HG03175 (cell line): ENCODE results near the gene ARAF.
"Not testable (repeated sequence)": the region's sequence is repeated elsewhere in the genome, so short reads cannot be mapped to it uniquely, and the experiment has no call there.

Experiments
- ATAC-seq: cut with Tn5 transposase; IDR thresholded peaks from one replicate; pipeline ENCODE4 v1.9.1; 2021; ENCODE audit warnings: mild to moderate bottlenecking, moderate library complexity; ENCODE audit not compliant: unreplicated experiment

The ARAF gene

GRCh38 chrX:47560934-47561658 lies at the start of gene ARAF:
Gene ARAF (plus strand): TSS chrX:47561205. CDS start chrX:47562968, 1,763 bp downstream.
- peak; percentile 94 for ATAC-seq

DNA sequence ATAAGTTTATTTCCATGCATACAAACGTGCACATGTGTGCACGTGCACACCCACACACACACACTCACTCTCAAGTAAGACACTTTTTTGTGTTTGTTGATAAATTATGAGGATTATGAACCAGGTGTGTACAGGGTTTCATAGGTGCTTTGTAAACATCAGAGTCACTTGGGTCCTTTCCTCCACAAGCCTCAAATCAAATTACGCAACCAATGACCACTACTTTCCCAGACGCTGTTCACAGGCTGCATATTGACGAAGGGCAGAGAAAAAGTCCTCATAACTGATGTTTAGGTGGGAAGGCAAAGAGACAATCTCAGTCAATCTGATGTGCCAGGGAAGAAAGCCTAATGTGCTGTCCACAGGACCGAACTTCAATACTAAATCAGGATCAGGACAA lies 48.6 kb upstream of the ARAF start:
- ATAC-seq, result not testable (repeated sequence)

DNA sequence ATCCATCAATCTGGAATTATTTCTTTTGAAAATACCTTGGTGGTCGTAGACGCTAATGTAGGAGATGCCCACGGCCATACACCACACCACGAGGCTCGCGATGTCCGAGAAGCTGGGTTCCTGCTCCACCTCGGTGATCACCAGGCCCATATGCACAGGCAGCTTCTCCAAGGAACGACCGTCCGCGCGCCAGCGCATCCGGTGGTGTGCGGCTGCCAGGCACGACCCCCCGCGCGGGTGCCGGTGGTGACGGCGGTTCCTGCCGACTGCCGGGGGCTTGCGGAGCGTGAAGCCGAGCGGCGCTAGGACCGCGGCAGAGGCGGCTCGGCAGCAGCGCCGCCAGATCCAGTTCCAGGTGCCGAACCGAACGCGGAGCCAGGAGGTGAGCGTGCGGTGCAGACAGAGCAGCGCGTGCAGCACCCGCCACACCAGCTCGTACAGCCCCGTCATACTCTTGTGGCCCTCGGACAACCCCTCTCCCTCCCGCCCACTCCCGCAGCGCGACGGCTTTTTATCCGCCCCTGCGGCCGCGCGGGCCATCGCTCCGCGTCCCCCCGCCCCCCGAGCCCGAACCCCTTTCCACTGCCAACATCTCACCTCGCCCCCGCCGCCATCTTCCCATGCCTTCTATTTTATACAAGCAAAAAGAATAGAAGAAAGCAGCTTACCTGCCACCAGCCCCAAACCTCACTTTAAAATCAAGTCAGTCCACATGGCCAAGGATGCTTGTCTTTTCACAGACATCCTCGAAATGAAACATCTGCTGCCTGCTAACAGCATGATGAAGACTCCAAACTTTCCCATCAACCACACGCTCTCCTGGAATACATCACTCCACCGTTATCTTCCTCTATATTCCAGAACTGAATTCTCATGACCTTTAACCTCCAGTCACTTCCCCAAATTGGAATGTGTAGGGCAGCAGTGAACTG lies 47.7 kb upstream of the ARAF start:
- peak; percentile 80 for ATAC-seq

DNA sequence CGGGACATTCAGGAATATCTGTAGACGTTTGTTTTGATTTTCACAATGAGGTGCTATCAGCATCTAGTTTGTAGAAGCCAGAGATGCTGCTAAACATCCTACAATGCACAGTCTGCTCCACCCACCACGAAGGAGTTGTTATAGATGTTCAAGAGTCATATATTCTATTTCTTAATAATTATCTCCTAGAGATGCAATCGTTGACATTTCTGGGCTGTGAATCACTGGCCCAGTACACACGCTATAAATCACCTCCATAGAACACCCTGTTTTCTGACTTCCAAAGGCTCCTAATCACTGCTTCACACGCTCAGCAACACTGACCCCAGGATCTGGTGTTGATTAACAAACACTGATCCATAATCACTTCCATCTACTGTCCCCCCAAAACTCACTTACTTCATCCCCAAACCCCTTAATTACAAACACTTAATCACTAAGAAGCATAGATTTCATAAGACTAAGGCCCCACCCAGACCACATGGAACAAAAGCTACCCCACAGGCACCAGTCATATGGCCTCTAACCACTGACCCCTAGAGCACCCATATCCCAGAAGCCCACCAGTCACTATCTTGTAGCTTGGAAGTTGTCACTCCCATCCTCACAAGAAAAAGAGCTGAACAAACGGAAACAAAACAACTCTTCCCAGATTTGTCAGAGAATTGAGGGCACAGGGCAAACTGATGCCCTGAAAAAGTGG lies 46.3 kb upstream of the ARAF start:
- ATAC-seq, result no peak

DNA sequence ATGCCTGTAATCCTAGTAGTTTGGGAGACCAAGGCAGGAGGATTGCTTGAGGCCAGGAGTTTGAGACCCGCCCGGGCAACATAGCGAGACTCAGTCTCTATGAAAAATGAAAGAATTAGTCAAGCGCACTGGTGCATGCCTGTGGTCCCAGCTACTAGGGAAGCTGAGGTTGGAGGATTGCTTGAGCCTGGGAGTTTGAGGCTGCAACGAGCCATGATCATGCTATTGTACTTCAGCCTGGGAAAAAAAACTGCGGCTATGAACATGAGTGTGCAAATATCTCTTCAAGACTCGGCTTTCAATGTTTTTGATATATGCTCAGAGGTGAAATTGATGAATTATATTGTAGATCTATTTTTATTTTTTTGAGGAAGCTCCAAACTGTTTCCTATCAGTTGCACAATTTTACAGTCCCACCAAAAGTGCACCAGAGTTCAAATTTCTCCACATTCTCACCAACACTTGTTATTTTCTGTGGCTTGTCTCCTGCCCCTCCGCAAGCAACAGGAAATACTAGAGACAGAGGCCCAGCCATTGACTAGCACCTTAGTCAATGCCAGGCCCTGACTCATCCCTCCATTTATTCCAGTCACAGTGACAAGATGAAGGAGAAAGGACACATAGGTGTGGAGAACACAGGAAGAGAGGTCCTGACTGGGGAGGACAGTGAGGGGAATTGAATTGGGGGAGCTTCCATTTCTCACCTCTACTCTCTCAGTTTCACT lies 44.9 kb upstream of the ARAF start:
- ATAC-seq, result no peak

GRCh38 chrX:47518144-47518543 lies 42.9 kb upstream of the ARAF start:
- no peak for ATAC-seq

GRCh38 chrX:47523297-47523696 lies 37.7 kb upstream of the ARAF start:
- peak; percentile 86 for ATAC-seq

DNA sequence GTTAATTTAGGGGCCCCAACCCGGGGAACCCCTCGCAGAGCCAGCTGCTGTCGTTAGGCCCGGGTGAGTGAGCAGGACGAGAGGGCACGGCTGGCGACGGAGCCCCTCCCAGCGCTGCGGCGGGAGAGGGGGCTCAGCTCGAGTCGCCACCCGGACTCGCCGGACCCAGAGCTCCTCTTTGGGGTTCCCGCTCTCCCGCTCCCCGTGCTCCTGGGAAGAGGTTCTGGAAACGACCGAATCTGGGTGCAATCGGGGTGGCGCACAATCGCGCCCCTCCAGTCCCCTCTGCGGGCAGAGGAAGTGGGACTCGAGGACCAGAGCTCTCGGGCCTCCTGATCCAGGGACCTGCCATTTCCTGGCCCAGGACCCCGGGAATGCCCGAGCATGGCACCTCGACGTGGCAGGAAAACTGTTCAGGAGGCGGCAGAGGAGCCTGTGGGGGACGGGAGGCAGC lies 37.3 kb upstream of the ARAF start:
- ATAC-seq, result no peak

DNA sequence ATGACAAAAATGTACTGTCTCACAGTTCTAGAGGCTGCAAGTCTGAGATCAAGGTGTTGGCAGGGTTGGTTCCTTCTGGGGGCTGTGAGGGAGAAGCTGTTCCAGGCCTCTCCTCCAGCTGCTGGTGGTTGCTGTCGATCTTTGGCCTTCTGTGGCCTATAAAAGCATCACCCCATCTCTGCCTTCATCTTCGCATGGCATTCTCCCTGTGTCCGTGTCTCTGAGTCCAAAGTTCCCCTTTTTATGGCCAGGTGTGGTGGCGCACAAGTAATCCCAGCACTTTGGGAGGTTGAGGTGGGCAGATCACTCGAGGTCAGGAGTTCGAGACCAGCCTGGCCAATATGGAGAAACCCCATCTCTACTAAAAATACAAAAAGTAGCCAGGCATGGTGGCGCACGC lies 31.5 kb upstream of the ARAF start:
- no peak for ATAC-seq

DNA sequence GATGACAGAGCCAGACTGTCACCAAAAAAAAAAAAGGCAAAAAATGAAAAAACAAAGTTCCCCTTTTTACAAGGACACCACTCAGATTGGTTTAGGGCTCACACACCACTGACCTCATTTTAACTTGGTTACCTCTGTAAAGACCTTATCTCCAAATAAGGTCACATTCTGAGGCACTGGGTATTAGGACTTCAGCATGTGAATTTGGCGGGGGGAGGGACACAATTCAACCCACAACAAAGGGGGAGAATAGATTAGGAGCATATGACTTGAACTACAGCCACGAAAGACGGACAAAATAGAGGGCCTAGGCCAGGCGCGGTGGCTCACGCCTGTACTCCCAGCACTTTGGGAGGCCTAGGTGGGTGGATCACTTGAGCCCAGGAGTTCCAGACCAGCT lies 31.0 kb upstream of the ARAF start:
- ATAC-seq, result no peak

DNA sequence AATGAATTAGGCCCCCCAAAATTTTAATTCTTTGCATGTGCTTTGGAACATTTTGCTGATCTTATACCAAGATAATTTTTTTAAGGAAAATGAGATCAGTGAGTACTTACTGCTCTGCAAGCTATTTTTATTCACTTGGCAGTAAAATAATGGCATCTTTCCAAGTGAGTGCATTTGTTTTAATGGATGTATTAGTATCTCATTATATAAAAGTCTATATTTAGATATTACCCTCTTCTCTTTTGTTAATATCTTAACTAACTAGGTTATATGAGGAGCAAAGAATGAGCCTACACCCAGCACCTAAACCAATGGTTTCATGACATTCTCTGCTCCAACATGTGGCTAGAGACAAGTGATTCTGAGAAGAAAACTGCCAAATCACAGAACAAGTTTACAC lies 21.1 kb upstream of the ARAF start:
- no peak for ATAC-seq

GRCh38 chrX:47540754-47541538 lies 20.1 kb upstream of the ARAF start:
- no peak for ATAC-seq

DNA sequence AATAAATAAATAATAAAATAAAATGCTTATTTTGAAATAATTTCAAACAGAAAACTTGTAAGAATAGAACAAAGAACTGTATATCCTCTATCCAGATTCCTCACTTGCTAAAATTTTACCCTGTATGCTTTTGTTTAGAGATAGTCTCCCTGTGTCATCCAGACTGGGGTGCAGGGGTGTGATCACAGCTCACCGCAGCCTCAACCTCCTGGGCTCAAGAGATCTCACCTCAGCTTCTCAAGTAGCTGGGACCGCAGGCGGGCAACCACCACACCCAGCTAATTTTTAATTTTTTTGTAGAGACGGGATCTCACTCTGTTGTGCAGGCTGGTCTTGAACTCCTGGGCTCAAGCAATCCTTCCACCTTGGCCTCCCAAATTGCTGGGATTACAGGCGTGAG lies 17.5 kb upstream of the ARAF start:
- no peak for ATAC-seq

- ATAC-seq, result peak; percentile 90
Measured at GRCh38 chrX:47556045-47556623, 4.9 kb upstream of the ARAF start.

DNA sequence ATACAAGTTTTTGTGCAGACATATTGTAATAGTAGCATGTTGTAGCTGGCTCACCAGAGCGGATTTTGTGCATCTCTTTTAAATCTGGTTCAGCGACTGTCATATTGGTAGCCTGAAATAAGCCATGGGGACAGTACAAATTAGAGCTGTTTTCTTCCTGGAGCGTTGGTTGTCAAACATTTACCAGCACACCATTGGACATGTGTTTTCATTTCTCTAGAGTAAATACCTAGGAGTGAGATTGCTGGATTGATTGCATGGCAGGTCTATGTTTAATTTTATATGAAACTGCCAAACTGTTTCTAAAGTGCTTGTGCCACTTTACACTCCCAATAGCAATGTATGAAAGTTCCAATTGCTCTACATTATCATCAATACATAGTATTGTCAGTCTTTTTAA lies 2.6 kb upstream of the ARAF start:
- ATAC-seq, result no peak

- no peak for ATAC-seq
Measured at GRCh38 chrX:47560179-47560933, 649 bp upstream of the ARAF start.

GRCh38 chrX:47561659-47562151 lies 700 bp downstream of the ARAF start:
- no peak for ATAC-seq

GRCh38 chrX:47562615-47563243 lies 1.7 kb downstream of the ARAF start:
- no peak for ATAC-seq
